CD4-positive, CD25-positive, alpha-beta regulatory T cell (primary cell): Measurements from ENCODE around the gene TSPAN15. TPM values are rescaled to one million over a fixed set of nuclear protein-coding genes. Genes with fewer than 3 reads are reported as not detected.

ENCODE experiments used
- ATAC-seq, 2 donors: fragments of 150-1000 bp; cut with Tn5 transposase; one replicate each; pipeline ENCODE4 v1.10.0; 2021; ENCODE audit warnings: low read depth in 2 of 2, moderate number of reproducible peaks in 2 of 2, moderate library complexity in 1 of 2
- DNase-seq, 3 donors: peaks; one replicate each; pipeline versions ENCODE4 v3.0.0 to v3.0.0-alpha.2; 2012 to 2022; ENCODE audit warnings: mixed read lengths in 1 of 3
- H3K27ac ChIP-seq: one replicate; pipeline ENCODE4 v1.7.0; 2013; ENCODE audit warnings: mild to moderate bottlenecking, low read length; ENCODE audit not compliant: insufficient read depth, poor library complexity, severe bottlenecking
- H3K27me3 ChIP-seq: one replicate; pipeline ENCODE4 v1.7.0; 2013; ENCODE audit warnings: low read length; ENCODE audit not compliant: control insufficient read depth, insufficient read depth
- H3K36me3 ChIP-seq: one replicate; pipeline ENCODE4 v1.7.0; 2013; ENCODE audit warnings: mild to moderate bottlenecking, low read length, moderate library complexity; ENCODE audit not compliant: control insufficient read depth, insufficient read depth
- H3K4me1 ChIP-seq: 2 replicates; pipeline ENCODE4 v1.7.0; 2013; ENCODE audit warnings: mild to moderate bottlenecking, low read length; ENCODE audit not compliant: insufficient read depth, control insufficient read depth, poor library complexity, severe bottlenecking
- H3K4me3 ChIP-seq: one replicate; pipeline ENCODE4 v1.7.0; 2013; ENCODE audit warnings: low read depth, mild to moderate bottlenecking, low read length, moderate library complexity
- H3K9me3 ChIP-seq, 2 experiments: 1 replicate in 1 of 2; 2 replicates in 1 of 2; pipeline ENCODE4 v1.7.0; 2013; ENCODE audit warnings: low read length in 2 of 2, mild to moderate bottlenecking in 1 of 2, moderate library complexity in 1 of 2; ENCODE audit not compliant: control insufficient read depth in 2 of 2
- H3K27ac Mint-ChIP-seq, 3 donors: one replicate each; pipeline ENCODE4 v1.8.0; 2020 to 2022; ENCODE audit warnings: mild to moderate bottlenecking in 3 of 3, mixed read lengths in 3 of 3, moderate library complexity in 2 of 3
- H3K27me3 Mint-ChIP-seq: one replicate; pipeline ENCODE4 v1.8.0; 2022; ENCODE audit warnings: mild to moderate bottlenecking, mixed read lengths
- H3K36me3 Mint-ChIP-seq: one replicate; pipeline ENCODE4 v1.8.0; 2020; ENCODE audit warnings: mixed read lengths
- H3K4me1 Mint-ChIP-seq, 4 donors: one replicate each; pipeline ENCODE4 v1.8.0; 2020 to 2022; ENCODE audit warnings: mixed read lengths in 4 of 4, mild to moderate bottlenecking in 1 of 4
- H3K4me3 Mint-ChIP-seq, 4 donors: one replicate each; pipeline ENCODE4 v1.8.0; 2020 to 2022; ENCODE audit warnings: mild to moderate bottlenecking in 4 of 4, mixed read lengths in 4 of 4, moderate library complexity in 3 of 4
- H3K9me3 Mint-ChIP-seq, 7 donors: one replicate each; pipeline ENCODE4 v1.8.0; 2020 to 2022; ENCODE audit warnings: mixed read lengths in 7 of 7, mild to moderate bottlenecking in 3 of 7, moderate library complexity in 2 of 7
- polyA plus RNA-seq, 4 donors: library from polyadenylated mRNA; unstranded; fragments of 300-500 nt; fragmentation: Illumina TruSeq; gene quantifications; one replicate each; pipeline ENCODE4 v1.2.3, GENCODE V29; 2021
- total RNA-seq: library from RNA; stranded (reverse); gene quantifications from one replicate; pipeline ENCODE4 v1.2.3, GENCODE V29; 2022

The TSPAN15 gene
- total and polyA plus RNA-seq, 5 donors from 2014 or later = 1.5 to 6.0 (median 3.4) TPM

DNA sequence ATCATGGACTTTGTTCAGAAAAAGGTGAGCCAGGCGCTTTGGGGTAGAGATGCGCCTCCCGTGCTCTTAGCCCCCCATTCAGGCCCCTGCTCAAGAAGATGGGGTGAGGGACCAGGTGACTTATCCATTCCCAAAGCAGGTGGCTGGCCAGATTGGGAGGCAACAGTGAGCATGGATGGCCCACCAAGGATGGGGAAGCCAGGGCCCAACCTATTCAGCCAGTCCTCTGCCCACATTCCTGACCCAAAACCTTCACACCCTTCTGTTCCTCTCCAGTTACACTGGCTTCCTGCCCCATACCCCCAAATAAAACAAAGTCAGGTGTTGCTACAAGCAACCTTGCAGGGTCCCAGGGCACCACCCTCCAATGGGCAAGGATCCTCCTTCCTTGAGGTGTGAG lies 44.4 kb downstream of the TSPAN15 start:
- Mint-ChIP-seq H3K27ac (no peak overlapping the region), H3K27me3 (no peaks in the 10 kb centered on the region), H3K4me3 (no peak overlapping the region), H3K4me1 (peaks cover 0 to 11% (median 0%) of the 10 kb centered on the region in 4 donors), H3K9me3 (no peaks in the 10 kb centered on the region), H3K36me3 (peaks cover 3% of the 10 kb centered on the region)
- H3K4me3 ChIP-seq = no peak overlapping the region
- no peak overlapping the region for H3K27ac ChIP-seq
- ATAC-seq = no peak
- H3K9me3 ChIP-seq = no peaks in the 10 kb centered on the region
- no peaks in the 10 kb centered on the region for H3K27me3 ChIP-seq
- no peak for DNase-seq
- H3K4me1 ChIP-seq = no peaks in the 10 kb centered on the region
- no peaks in the 10 kb centered on the region for H3K36me3 ChIP-seq

DNA sequence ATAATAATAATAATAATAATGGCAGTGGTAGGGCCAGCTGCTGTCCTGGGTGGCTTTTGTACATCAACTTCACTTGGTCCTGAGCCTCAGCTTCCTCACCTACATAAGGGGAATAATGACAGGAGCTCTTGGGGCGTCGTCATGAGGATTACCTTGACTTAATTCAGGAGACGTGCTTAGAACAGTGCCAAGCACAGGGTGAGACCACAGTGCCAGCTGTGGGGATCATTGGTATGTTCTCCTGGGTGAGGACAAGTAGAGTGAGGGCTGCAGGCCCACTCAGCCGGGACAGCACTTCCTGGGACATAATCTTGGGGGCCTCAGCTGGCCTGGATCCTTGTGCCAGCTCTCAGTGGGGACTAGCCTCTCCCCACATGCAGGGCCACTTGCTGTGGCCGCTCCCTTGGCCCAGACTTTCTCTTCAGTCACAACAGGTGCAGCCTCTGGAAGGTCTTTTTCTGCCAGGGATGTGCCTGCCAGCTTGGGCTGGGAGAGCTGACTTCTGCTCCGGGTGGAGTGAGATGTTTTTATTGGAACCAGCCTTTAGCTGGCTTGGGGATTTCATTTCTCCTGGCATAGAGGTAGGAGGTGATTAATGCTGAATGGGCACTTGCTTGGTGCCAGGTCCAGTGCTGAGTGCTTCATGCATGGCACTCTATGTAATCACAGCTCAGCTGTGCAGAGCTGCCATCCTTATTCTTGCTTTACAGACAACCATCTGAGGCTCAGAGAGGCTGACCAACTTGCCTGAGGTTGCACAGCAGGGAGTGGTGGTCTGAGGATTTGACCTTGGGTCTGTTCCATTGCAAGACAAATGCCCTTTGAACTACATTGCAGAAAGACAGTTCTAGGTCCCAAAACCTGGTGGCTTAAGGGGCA lies 45.3 kb downstream of the TSPAN15 start:
- H3K27ac Mint-ChIP-seq = no peak overlapping the region
- peaks cover 3% of the 10 kb centered on the region for H3K36me3 Mint-ChIP-seq
- no peaks in the 10 kb centered on the region for H3K27me3 Mint-ChIP-seq
- no peak overlapping the region for H3K4me3 Mint-ChIP-seq
- ATAC-seq = no peak
- no peaks in the 10 kb centered on the region for H3K27me3 ChIP-seq
- H3K4me3 ChIP-seq = no peak overlapping the region
- no peaks in the 10 kb centered on the region for H3K9me3 ChIP-seq
- no peak for DNase-seq
- H3K9me3 Mint-ChIP-seq = no peaks in the 10 kb centered on the region
- H3K27ac ChIP-seq = no peak overlapping the region
- H3K4me1 ChIP-seq = no peaks in the 10 kb centered on the region
- H3K36me3 ChIP-seq = no peaks in the 10 kb centered on the region
- H3K4me1 Mint-ChIP-seq = peaks cover 0 to 11% (median 0%) of the 10 kb centered on the region in 4 donors

DNA sequence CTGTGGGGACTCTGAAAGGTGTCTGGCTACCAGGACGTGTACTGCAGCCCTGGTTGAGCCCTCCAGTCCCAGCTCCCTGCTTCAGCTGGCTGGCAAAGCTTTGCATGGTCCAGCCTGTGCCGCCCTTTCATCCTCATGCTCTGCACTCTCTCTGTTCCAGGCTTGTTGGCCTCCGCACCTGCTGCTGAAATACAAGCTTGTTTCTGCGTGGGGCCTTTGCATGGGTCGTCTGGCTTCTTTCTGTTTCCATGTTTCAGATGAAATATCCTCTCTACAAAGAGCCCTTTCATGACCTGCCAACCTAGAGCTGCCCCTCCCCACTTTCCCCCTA lies 45.9 kb downstream of the TSPAN15 start:
- Histone ChIP-seq H3K27me3 (no peaks in the 10 kb centered on the region), H3K9me3 (no peaks in the 10 kb centered on the region), H3K4me3 (no peak overlapping the region), H3K4me1 (no peaks in the 10 kb centered on the region), H3K27ac (no peak overlapping the region), H3K36me3 (no peaks in the 10 kb centered on the region)
- H3K27me3 Mint-ChIP-seq = no peaks in the 10 kb centered on the region
- peaks cover 0 to 11% (median 0%) of the 10 kb centered on the region in 4 donors for H3K4me1 Mint-ChIP-seq
- H3K4me3 Mint-ChIP-seq = no peak overlapping the region
- peaks cover 3% of the 10 kb centered on the region for H3K36me3 Mint-ChIP-seq
- DNase-seq (no peak), ATAC-seq (no peak)
- H3K9me3 Mint-ChIP-seq = no peaks in the 10 kb centered on the region
- H3K27ac Mint-ChIP-seq = peak overlapping the region in 1 of 3 donors; percentile 77

DNA sequence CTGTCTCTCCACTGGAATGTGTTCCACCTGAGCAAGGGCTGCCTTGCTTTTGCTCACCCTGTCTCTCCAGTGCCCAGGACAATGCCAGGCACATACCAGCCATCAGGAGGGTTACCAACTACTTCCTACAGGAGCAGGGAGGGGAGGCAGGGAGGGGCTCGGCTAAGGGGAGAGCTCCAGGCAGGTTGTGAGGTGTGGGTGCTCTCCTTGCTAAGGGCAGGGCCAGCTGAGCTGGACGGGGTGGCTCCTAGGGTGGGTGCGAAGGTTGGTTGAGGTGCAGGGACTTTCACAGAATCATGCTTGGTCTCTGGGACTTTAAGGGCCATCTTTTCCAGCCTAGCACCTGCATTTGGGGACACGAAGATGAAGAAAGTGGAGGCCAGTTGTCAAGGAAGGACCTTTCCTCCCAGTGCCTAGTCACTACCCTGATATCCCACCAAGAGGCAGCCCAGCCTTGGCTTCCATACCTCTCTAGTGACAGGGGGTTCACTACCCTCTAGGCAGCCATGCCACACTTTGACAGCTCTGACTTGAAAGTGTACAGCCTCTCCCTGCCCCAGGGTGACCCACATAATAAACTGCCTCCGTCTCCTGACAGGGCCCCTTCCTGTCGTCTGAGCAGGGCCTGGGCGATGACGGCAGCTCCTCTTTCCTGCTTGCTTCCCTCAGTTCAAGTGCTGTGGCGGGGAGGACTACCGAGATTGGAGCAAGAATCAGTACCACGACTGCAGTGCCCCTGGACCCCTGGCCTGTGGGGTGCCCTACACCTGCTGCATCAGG lies 46.5 kb downstream of the TSPAN15 start:
- Histone ChIP-seq H3K9me3 (no peaks in the 10 kb centered on the region), H3K4me3 (no peak overlapping the region), H3K27me3 (no peaks in the 10 kb centered on the region), H3K27ac (no peak overlapping the region), H3K4me1 (no peaks in the 10 kb centered on the region), H3K36me3 (no peaks in the 10 kb centered on the region)
- Mint-ChIP-seq H3K27me3 (no peaks in the 10 kb centered on the region), H3K36me3 (peaks cover 3% of the 10 kb centered on the region), H3K4me3 (peak overlapping the region in 1 of 4 donors; percentile 61), H3K9me3 (no peaks in the 10 kb centered on the region), H3K27ac (peak overlapping the region in 2 of 3 donors; percentile 62 to 77), H3K4me1 (peaks cover 0 to 11% (median 0%) of the 10 kb centered on the region in 4 donors)
- ATAC-seq = peak in 1 of 2 donors; percentile 31
- peak in 1 of 3 donors; percentile 42 for DNase-seq

DNA sequence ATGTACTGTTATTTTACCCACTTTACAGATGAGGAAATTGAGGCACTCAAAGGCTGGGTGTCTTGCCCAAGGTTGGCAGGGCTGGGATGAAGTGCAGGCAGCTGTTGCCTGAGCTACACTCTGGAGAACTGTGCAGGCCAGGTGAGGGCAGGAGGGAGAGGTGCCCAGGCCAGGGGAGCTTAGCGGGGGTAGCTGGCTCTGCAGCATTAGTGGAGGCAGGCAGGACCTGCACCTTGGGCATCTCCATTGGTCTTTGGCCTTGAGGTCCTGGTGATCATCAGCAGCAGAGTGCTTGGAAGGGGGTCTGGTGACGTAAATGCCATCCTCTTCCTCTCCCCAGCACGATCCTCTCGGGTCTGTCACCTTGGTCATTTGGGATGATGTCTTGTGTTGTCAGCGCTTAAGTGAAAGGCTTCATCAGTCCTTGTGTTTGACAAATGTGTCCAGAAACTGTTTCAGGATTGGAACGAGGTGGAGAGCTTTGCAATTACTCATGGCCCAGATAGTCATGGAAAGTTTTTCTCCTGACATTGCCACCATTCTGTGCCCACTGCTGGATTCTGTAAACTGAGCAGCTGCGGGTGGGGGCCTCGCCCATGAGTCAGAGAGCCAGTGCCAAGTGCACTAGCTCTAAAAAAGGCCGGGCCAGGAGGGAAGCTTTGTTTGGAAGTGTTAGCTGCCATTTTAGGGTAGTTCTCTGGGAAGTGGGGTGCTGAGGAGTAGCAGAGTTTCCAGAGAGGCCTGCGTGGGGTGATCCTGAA lies 47.6 kb downstream of the TSPAN15 start:
- Mint-ChIP-seq H3K27me3 (no peaks in the 10 kb centered on the region), H3K4me3 (no peak overlapping the region), H3K9me3 (no peaks in the 10 kb centered on the region), H3K36me3 (peaks cover 3% of the 10 kb centered on the region), H3K4me1 (peaks cover 0 to 11% (median 0%) of the 10 kb centered on the region in 4 donors), H3K27ac (peak overlapping the region in 1 of 3 donors; percentile 67)
- Histone ChIP-seq H3K27me3 (no peaks in the 10 kb centered on the region), H3K4me3 (no peak overlapping the region), H3K9me3 (no peaks in the 10 kb centered on the region), H3K4me1 (no peaks in the 10 kb centered on the region), H3K36me3 (no peaks in the 10 kb centered on the region), H3K27ac (no peak overlapping the region)
- DNase-seq = no peak
- no peak for ATAC-seq

DNA sequence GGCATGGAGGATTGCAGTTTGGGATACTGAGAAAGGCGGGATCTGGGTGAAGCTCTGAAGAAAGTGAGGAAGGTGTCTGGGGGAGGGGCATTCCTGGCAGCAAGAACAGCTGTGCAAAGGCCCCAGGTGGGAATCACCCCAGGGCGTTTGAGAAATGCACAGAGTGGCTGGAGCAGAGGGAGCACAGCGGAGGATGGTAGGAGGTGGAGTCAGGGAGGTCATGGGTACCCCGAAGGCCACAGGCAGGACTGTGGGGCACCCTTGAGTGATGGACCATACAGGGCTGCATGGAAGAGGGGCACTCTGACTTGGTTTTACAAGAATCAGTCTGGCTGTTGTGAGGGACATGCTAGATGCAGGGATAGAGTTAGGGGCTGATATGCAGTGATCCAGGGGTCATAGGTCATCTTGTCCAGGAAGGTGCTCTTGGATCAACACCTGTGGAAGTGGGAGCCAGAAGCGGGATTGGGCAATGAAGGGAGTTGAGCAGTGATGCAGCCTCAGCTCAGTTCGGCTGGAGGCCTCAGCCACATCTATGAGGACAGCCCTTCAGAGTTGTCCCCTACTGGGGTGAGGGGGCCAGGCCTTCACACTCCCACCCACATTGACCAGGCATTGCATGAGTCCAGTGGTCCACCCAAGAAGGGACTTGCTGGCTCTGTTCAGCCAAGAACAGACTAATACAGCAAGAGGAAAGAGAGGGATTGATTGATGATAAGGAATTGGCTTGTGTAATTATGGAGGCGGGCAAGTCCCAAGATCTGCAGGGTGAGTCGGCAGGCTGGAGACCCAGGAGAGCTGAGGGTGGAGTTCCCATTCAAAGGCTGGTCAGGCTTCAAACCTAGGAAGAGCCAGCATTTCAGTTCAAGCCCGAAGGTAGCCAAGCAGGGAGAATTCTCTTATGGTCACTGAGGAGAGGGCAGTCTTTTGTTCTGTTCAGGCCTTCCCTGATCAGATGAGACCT lies 48.7 kb downstream of the TSPAN15 start:
- no peak overlapping the region for H3K27ac ChIP-seq
- H3K27ac Mint-ChIP-seq = peak overlapping the region; percentile 20 to 75 (median 67)
- H3K4me1 ChIP-seq = no peaks in the 10 kb centered on the region
- peaks cover 3% of the 10 kb centered on the region for H3K36me3 Mint-ChIP-seq
- no peaks in the 10 kb centered on the region for H3K9me3 Mint-ChIP-seq
- ATAC-seq (no peak), DNase-seq (no peak)
- peaks cover 0 to 11% (median 0%) of the 10 kb centered on the region in 4 donors for H3K4me1 Mint-ChIP-seq
- no peak overlapping the region for H3K4me3 ChIP-seq
- no peaks in the 10 kb centered on the region for H3K9me3 ChIP-seq
- H3K36me3 ChIP-seq = no peaks in the 10 kb centered on the region
- H3K27me3 Mint-ChIP-seq = no peaks in the 10 kb centered on the region
- no peaks in the 10 kb centered on the region for H3K27me3 ChIP-seq
- no peak overlapping the region for H3K4me3 Mint-ChIP-seq
